Central memory CD8-positive, alpha-beta T cell (primary cell): ENCODE data around the gene RPIA.

Experiments used
- ATAC-seq: fragments of 150-1000 bp; cut with Tn5 transposase; replicated peaks from 2 replicates; pipeline ENCODE4 v1.10.0; 2022; ENCODE audit warnings: mild to moderate bottlenecking, moderate FRiP score, moderate number of reproducible peaks; ENCODE audit not compliant: poor library complexity, severe bottlenecking; ENCODE audit errors: extremely low read depth
- DNase-seq, 2 donors: peaks; one replicate each; pipeline ENCODE4 v3.0.0; 2021; ENCODE audit warnings: low spot score in 2 of 2
- H3K27ac Mint-ChIP-seq: one replicate; pipeline ENCODE4 v1.8.0; 2022; ENCODE audit warnings: low read depth, mild to moderate bottlenecking, moderate library complexity, mixed read lengths
- H3K27me3 Mint-ChIP-seq: one replicate; pipeline ENCODE4 v1.8.0; 2022; ENCODE audit warnings: mixed read lengths
- H3K36me3 Mint-ChIP-seq: one replicate; pipeline ENCODE4 v1.8.0; 2022; ENCODE audit warnings: mild to moderate bottlenecking, moderate library complexity, mixed read lengths; ENCODE audit not compliant: insufficient read depth
- H3K4me1 Mint-ChIP-seq: one replicate; pipeline ENCODE4 v1.8.0; 2022; ENCODE audit warnings: mixed read lengths
- H3K4me3 Mint-ChIP-seq: one replicate; pipeline ENCODE4 v1.8.0; 2022; ENCODE audit warnings: mild to moderate bottlenecking, moderate library complexity, mixed read lengths
- H3K9me3 Mint-ChIP-seq: one replicate; pipeline ENCODE4 v1.8.0; 2022; ENCODE audit warnings: mixed read lengths

The RPIA gene

DNA sequence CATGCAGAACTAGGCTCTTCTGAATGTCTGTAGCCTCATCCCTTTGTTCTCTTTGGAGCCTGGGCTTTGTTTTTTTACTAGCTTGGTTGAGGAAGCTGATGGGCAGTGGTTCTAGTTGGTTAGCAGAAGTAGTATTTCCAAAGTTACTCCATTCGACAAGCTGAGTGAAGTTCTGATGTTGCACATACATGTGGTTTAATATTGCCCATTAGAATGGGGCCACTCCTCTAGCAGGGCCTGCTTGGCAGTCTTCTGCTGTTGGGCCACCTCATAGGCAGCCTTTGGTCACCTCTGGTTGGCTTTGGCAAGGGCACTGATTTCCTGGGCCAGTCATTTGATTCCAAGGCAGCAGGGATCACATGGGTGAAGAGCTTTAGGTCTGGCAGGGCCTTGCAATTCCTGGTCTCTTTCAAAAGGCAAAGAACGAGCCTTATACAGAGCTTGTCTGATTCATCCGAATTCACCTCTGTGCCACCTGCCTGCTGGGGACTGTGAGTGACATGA, 2.5 kb downstream of the RPIA start:
- Mint-ChIP-seq H3K4me1 (peaks cover 67% of the 10 kb centered on the region), H3K36me3 (peaks cover 17% of the 10 kb centered on the region), H3K27me3 (no peaks in the 10 kb centered on the region), H3K27ac (no peak overlapping the region), H3K9me3 (no peaks in the 10 kb centered on the region), H3K4me3 (no peak overlapping the region)
- no peak for DNase-seq
- no peak for ATAC-seq

DNA sequence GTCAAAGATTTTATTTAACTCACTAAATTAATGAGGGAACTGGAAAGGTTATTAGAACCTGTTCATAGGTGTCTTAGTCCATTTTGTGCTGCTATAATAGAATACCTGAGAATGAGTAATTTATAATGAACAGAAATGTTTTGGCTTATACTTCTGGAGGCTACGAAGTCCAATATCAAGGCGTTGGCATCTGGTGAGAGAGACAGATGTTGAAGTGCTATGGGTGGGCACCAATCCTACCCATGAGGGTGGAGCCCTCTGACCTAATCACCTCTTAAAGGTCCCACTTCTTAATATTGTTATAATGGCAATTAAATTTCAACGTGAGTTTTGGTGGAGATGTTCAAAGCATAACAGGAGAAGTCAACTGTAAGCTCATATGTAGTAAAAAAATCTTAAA, 5.1 kb downstream of the RPIA start:
- Mint-ChIP-seq H3K4me3 (no peak overlapping the region), H3K36me3 (peaks cover 16% of the 10 kb centered on the region), H3K27me3 (no peaks in the 10 kb centered on the region), H3K4me1 (peaks cover 52% of the 10 kb centered on the region), H3K27ac (no peak overlapping the region), H3K9me3 (no peaks in the 10 kb centered on the region)
- ATAC-seq (no peak), DNase-seq (no peak)

DNA sequence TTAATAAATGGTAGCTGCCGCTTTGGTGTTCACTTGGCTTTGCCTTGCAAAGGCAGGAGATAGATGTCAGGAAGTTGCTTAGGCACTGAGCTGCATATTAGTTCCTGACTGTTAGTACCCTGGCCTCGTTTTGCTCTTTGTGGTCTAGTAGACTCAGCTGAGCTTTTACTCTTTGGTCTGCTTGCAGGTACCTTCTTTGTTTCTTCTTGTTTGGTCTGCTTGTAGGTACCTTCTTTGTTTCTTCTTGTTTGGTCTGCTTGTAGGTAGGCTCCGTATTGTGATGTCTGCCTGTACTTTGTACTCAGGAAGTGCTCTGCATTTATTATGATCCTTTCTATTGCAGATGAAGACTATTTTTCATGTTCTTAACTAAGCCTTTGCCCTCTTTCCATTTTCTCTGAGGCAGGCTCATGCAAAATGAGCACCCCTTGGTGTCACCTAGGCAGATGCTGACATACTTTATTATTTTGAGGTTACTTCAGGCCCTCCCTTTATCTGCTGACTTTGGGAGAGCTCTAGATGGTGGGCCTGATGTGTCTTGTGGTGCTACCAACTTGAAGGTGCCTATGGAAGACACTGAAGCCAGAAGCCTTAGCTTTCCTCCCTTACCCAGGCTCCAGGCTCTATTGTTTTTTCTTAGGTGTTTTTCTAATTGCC, 6.0 kb downstream of the RPIA start:
- ATAC-seq (no peak), DNase-seq (no peak)
- Mint-ChIP-seq H3K27ac (no peak overlapping the region), H3K9me3 (no peaks in the 10 kb centered on the region), H3K4me3 (no peak overlapping the region), H3K4me1 (peaks cover 44% of the 10 kb centered on the region), H3K36me3 (peaks cover 16% of the 10 kb centered on the region), H3K27me3 (no peaks in the 10 kb centered on the region)

DNA sequence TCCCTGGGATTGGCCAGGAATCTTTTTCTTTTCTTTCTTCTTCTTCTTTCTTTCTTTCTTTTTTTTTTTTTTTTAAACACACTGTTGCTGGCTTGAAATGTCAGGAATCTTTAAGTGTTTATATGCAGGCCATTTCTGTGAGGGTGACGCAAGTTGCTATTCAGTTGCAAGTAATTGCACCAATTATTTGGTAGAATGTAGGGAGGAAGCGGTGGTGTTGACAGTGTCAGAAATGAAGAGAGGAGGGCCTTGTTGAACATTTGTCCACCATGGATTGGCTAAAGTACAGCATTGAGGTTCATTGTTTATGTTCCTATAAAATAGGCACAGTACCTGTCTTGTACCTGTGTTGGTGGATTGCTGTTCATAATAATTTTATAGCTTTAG, 6.5 kb downstream of the RPIA start:
- Mint-ChIP-seq H3K27ac (no peak overlapping the region), H3K9me3 (no peaks in the 10 kb centered on the region), H3K36me3 (peaks cover 17% of the 10 kb centered on the region), H3K4me3 (no peak overlapping the region), H3K4me1 (peaks cover 38% of the 10 kb centered on the region), H3K27me3 (no peaks in the 10 kb centered on the region)
- ATAC-seq (no peak), DNase-seq (no peak)

- no peak for DNase-seq
- Mint-ChIP-seq H3K36me3 (peaks cover 14% of the 10 kb centered on the region), H3K4me1 (peaks cover 32% of the 10 kb centered on the region)
Observed at GRCh38 chr2:88698498-88699233, 7.2 kb downstream of the RPIA start.

DNA sequence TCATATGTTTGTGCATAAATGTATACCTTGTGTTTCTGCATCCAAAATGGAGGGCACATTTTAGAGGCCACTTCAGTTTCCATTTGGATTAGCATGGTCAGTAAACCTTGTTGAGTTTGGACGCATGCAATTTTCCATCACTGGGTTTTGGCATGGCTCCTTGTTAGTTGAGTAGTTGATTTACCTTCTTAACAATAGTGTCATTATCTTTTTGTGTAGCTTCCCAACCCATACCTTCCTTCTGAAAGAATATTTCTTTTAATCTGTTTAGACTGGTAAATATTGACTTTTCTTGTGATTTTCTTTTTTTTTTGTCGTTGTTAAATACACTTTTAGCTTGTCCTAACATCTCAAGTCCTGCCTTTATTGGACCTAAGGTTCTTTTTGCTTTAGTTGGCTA, 15.5 kb downstream of the RPIA start:
- DNase-seq (no peak), ATAC-seq (no peak)
- Mint-ChIP-seq H3K9me3 (no peaks in the 10 kb centered on the region), H3K4me1 (peaks cover 13% of the 10 kb centered on the region), H3K4me3 (no peak overlapping the region), H3K36me3 (peaks cover 13% of the 10 kb centered on the region), H3K27ac (no peak overlapping the region), H3K27me3 (no peaks in the 10 kb centered on the region)

More at GRCh38 chr2:88698498-88699233, 7.2 kb downstream of the RPIA start:
- ATAC-seq, result no peak
- H3K27ac Mint-ChIP-seq, result no peak overlapping the region
- no peaks in the 10 kb centered on the region for H3K27me3 Mint-ChIP-seq
- H3K4me3 Mint-ChIP-seq, result no peak overlapping the region
- H3K9me3 Mint-ChIP-seq, result no peaks in the 10 kb centered on the region

DNA sequence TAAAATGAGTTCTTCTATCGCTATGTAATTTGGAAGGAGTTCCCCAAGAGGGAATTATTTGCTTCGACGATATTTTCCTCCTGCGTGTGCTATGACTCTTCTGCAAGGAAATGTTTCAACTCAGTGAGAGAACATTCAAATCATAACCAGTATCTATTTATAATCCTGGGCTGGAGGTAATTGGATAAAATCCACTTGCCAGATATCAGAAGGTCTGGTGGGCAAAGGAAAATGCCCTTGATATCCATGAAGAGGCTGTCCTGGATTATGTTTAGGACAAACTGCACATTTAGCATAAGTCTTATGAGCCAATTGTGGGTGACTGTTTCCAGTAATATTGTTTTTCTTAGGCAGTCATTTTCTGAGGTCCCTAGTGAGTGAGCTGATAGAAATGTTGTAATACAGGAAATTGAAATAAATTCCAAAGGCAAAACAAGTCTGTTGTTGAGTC, 17.7 kb downstream of the RPIA start:
- Mint-ChIP-seq H3K4me1 (peaks cover 20% of the 10 kb centered on the region), H3K9me3 (no peaks in the 10 kb centered on the region), H3K27me3 (no peaks in the 10 kb centered on the region), H3K36me3 (peaks cover 7% of the 10 kb centered on the region), H3K4me3 (no peak overlapping the region), H3K27ac (no peak overlapping the region)
- ATAC-seq (no peak), DNase-seq (no peak)

DNA sequence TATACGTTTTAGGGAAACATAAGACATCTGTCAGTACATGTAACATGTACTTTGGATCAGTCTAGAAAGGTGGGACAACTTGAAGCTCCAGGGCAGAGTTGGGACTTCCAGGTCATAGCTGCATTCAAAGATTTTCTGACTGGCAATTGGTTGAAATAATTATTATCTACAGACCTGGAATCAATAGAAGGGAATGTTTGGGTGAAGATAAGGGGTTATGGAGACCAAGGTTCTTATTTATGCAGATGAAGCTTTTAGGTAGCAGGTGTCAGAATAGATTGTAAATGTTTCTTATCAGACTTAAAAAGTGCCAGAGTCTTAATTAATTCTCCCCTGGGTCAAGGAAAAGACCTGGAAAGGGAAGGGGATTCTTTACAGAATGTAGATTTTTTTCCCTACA, 19.8 kb downstream of the RPIA start:
- Mint-ChIP-seq H3K27ac (no peak overlapping the region), H3K36me3 (no peaks in the 10 kb centered on the region), H3K9me3 (no peaks in the 10 kb centered on the region), H3K27me3 (no peaks in the 10 kb centered on the region), H3K4me3 (no peak overlapping the region), H3K4me1 (peaks cover 20% of the 10 kb centered on the region)
- ATAC-seq, result no peak
- no peak for DNase-seq

DNA sequence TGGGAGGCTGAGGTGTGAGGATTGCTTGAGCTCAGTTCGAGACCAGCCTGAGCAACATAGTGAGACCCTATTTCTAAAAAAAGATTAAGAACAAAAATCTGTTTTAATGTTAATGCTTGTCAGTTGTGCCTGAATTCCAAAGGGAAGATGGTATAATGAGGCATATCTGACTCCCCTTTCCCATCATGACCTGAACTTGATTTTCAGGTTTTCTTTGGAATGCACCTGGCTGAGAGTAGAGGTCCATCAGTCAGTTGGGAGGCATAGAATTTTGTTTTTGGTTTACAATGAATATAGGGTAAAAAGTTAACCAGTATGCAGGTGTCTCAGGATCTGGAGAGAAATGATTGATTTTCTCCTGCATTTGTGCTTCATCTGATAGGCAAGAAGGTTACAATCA, 20.4 kb downstream of the RPIA start:
- peaks cover 2% of the 10 kb centered on the region for H3K36me3 Mint-ChIP-seq
- no peak overlapping the region for H3K4me3 Mint-ChIP-seq
- H3K27ac Mint-ChIP-seq, result no peak overlapping the region

DNA sequence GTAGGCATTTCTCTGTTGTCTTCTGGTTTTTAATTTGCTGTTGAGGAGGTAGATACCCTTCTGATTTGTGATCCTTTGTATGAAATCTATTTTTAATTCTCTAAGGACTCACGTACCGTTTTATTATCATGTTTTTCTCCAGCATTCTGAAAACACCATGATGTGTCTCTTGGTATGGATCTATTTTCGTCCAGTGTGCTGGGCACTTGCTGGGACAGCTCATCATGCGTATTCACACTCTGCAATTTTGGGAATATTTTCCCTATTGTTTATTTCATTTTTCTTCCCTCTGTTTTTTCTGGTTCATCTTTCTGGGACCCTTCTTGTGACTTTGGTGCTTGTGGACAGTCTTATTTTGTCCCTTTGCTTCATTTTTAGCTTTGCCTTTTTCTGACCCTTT, 21.9 kb downstream of the RPIA start:
- H3K4me1 Mint-ChIP-seq, result peaks cover 20% of the 10 kb centered on the region
- no peaks in the 10 kb centered on the region for H3K9me3 Mint-ChIP-seq
- ATAC-seq (no peak), DNase-seq (no peak)
- H3K36me3 Mint-ChIP-seq, result peaks cover 3% of the 10 kb centered on the region
- H3K27me3 Mint-ChIP-seq, result no peaks in the 10 kb centered on the region
- H3K4me3 Mint-ChIP-seq, result no peak overlapping the region
- no peak overlapping the region for H3K27ac Mint-ChIP-seq

More for the DNA sequence above, 20.4 kb downstream of the RPIA start:
- Mint-ChIP-seq H3K9me3 (no peaks in the 10 kb centered on the region), H3K4me1 (peaks cover 20% of the 10 kb centered on the region), H3K27me3 (no peaks in the 10 kb centered on the region)
- DNase-seq (no peak), ATAC-seq (no peak)

DNA sequence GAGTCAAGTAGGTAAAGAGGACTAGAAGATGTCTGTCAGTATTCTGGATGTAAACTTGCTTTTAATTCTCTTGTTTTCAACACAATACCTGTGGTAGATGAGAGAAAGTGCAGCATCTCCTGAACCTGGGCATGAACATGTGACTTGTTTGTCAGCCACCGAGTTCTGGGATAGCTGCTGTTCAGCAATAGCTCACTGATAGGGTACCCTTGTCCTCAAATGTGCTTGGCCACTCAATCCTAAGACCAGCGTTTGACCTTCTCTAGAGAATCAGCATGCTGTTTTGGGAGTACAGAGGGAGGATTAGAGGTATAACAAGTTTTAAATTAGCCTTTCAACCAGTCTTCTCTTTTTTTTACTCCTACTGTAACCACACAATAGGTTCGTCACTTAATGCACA, 23.2 kb downstream of the RPIA start:
- peaks cover 20% of the 10 kb centered on the region for H3K4me1 Mint-ChIP-seq
- DNase-seq (no peak), ATAC-seq (no peak)
- H3K4me3 Mint-ChIP-seq, result no peak overlapping the region
- H3K36me3 Mint-ChIP-seq, result peaks cover 3% of the 10 kb centered on the region
- no peak overlapping the region for H3K27ac Mint-ChIP-seq
- H3K9me3 Mint-ChIP-seq, result no peaks in the 10 kb centered on the region
- H3K27me3 Mint-ChIP-seq, result no peaks in the 10 kb centered on the region

DNA sequence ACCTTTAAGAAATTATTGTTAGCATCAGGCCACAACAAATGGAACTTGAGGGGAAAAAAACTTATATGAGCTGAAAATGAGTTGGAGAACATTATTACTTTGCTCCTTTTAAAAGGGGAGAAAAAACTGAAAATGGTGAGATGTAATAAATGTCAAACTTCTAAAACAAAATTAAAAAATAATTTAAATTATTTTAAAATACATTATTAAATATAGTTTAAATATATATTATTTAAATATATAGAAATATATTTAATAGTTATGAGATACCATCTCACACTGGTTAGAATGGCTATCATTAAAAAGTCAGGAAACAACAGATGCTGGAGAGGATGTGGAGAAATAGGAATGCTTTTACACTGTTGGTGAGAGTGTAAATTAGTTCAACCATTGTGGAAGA, 28.9 kb downstream of the RPIA start:
- Mint-ChIP-seq H3K27ac (no peak overlapping the region), H3K9me3 (no peaks in the 10 kb centered on the region), H3K4me1 (peaks cover 17% of the 10 kb centered on the region), H3K36me3 (peaks cover 3% of the 10 kb centered on the region), H3K4me3 (no peak overlapping the region), H3K27me3 (no peaks in the 10 kb centered on the region)
- ATAC-seq (no peak), DNase-seq (no peak)

DNA sequence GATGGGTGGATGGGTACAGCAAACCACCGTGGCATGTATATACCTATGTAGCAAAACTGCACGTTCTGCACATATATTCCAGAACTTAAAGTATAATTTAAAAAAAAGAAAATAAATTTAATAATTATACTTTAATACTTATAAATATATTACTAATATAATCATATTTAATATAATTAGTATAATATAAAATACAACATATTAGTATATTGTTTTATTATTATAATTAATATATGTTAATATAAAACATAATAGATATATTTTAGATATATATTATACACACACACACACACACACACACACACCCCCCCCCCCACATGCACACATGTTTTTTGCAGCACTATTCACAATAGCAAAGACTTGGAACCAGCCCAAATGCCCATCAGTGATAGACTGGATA, 29.8 kb downstream of the RPIA start:
- no peak overlapping the region for H3K27ac Mint-ChIP-seq
- no peak for DNase-seq
- peaks cover 3% of the 10 kb centered on the region for H3K36me3 Mint-ChIP-seq
- ATAC-seq, result no peak
- H3K27me3 Mint-ChIP-seq, result no peaks in the 10 kb centered on the region
- H3K9me3 Mint-ChIP-seq, result no peaks in the 10 kb centered on the region
- no peak overlapping the region for H3K4me3 Mint-ChIP-seq
- H3K4me1 Mint-ChIP-seq, result peaks cover 22% of the 10 kb centered on the region
